H9 (cell line): ENCODE measurements around the gene SORCS2. TPM values are rescaled to one million over a fixed set of nuclear protein-coding genes. Genes with fewer than 3 reads are reported as not detected.

ENCODE experiments used
- DNase-seq: peaks from one replicate; pipeline ENCODE4 v3.0.0-alpha.2; 2017
- H2AFZ ChIP-seq: one replicate; pipeline ENCODE4 v1.6.1; 2013; ENCODE audit warnings: mild to moderate bottlenecking, low read length, control low read depth, moderate library complexity
- H2AK5ac ChIP-seq: 2 replicates; pipeline ENCODE4 v1.6.1; 2013; ENCODE audit warnings: low read length, control low read depth, mixed read lengths; ENCODE audit not compliant: insufficient read length
- H2BK120ac ChIP-seq: one replicate; pipeline ENCODE4 v1.6.1; 2013; ENCODE audit warnings: low read depth, mild to moderate bottlenecking, low read length, control low read depth, inconsistent platforms; ENCODE audit not compliant: poor library complexity, severe bottlenecking
- H2BK12ac ChIP-seq: 2 replicates; pipeline ENCODE4 v1.6.1; 2013; ENCODE audit warnings: low read length, control low read depth, mixed read lengths, low read depth; ENCODE audit not compliant: insufficient read length
- H2BK15ac ChIP-seq: 2 replicates; pipeline ENCODE4 v1.6.1; 2013; ENCODE audit warnings: low read depth, low read length, control low read depth
- H2BK20ac ChIP-seq: one replicate; pipeline ENCODE4 v1.6.1; 2013; ENCODE audit warnings: low read depth, mild to moderate bottlenecking, low read length, control low read depth, inconsistent platforms; ENCODE audit not compliant: poor library complexity, severe bottlenecking
- H2BK5ac ChIP-seq: 2 replicates; pipeline ENCODE4 v1.6.1; 2013; ENCODE audit warnings: low read length, control low read depth, mixed read lengths; ENCODE audit not compliant: insufficient read length
- H3K14ac ChIP-seq: 2 replicates; pipeline ENCODE4 v1.6.1; 2013; ENCODE audit warnings: low read length, control low read depth; ENCODE audit not compliant: insufficient read depth
- H3K18ac ChIP-seq: 2 replicates; pipeline ENCODE4 v1.6.1; 2013; ENCODE audit warnings: low read depth, mild to moderate bottlenecking, mixed read lengths, low read length, control low read depth; ENCODE audit not compliant: insufficient read length
- H3K23ac ChIP-seq: 2 replicates; pipeline ENCODE4 v1.6.1; 2013; ENCODE audit warnings: low read length, control low read depth, mixed read lengths, low read depth; ENCODE audit not compliant: insufficient read length
- H3K23me2 ChIP-seq: 2 replicates; pipeline ENCODE4 v1.6.1; 2013; ENCODE audit warnings: low read depth, mild to moderate bottlenecking, mixed read lengths, low read length, control low read depth; ENCODE audit not compliant: insufficient read length, poor library complexity, severe bottlenecking
- H3K27ac ChIP-seq: 2 replicates; pipeline ENCODE4 v1.5.1; 2013; ENCODE audit warnings: low read length, control low read depth, mixed read lengths, low read depth; ENCODE audit not compliant: insufficient read length
- H3K27me3 ChIP-seq: 2 replicates; pipeline ENCODE4 v1.6.1; 2013; ENCODE audit warnings: low read length, control low read depth, inconsistent platforms; ENCODE audit not compliant: insufficient read depth
- H3K4ac ChIP-seq: 2 replicates; pipeline ENCODE4 v1.6.1; 2013; ENCODE audit warnings: low read depth, mild to moderate bottlenecking, control low read depth, inconsistent platforms, low read length, moderate library complexity
- H3K4me1 ChIP-seq: 2 replicates; pipeline ENCODE4 v1.6.1; 2013; ENCODE audit warnings: low read length, control low read depth, inconsistent platforms; ENCODE audit not compliant: insufficient read depth
- H3K4me2 ChIP-seq: 2 replicates; pipeline ENCODE4 v1.6.1; 2013; ENCODE audit warnings: low read length, control low read depth, mixed read lengths; ENCODE audit not compliant: insufficient read length, insufficient read depth
- H3K56ac ChIP-seq: 2 replicates; pipeline ENCODE4 v1.6.1; 2013; ENCODE audit warnings: low read depth, mild to moderate bottlenecking, mixed read lengths, low read length, control low read depth; ENCODE audit not compliant: insufficient read length
- H3K79me1 ChIP-seq: 2 replicates; pipeline ENCODE4 v1.6.1; 2013; ENCODE audit warnings: low read depth, mild to moderate bottlenecking, moderate library complexity, low read length, control low read depth, inconsistent platforms; ENCODE audit not compliant: insufficient read depth, poor library complexity, severe bottlenecking
- H3K79me2 ChIP-seq: 2 replicates; pipeline ENCODE4 v1.6.1; 2013; ENCODE audit warnings: low read length, control low read depth, inconsistent platforms; ENCODE audit not compliant: insufficient read depth
- H3K9ac ChIP-seq: 2 replicates; pipeline ENCODE4 v1.6.1; 2013; ENCODE audit warnings: low read length, control low read depth, mixed read lengths; ENCODE audit not compliant: insufficient read length; ENCODE audit errors: extremely low read depth
- H3K9me3 ChIP-seq: one replicate; pipeline ENCODE4 v1.6.1; 2013; ENCODE audit warnings: low read depth, low read length, inconsistent platforms; ENCODE audit not compliant: control insufficient read depth
- H3T11ph ChIP-seq: one replicate; pipeline ENCODE4 v1.6.1; 2013; ENCODE audit warnings: mild to moderate bottlenecking, low read length, control low read depth, inconsistent platforms
- H4K20me1 ChIP-seq: one replicate; pipeline ENCODE4 v1.6.1; 2013; ENCODE audit not compliant: control insufficient read depth, insufficient read length, insufficient read depth
- H4K5ac ChIP-seq: 2 replicates; pipeline ENCODE4 v1.6.1; 2013; ENCODE audit warnings: low read depth, mild to moderate bottlenecking, mixed read lengths, low read length, control low read depth; ENCODE audit not compliant: insufficient read length
- H4K8ac ChIP-seq: replicated peaks from 2 replicates; pipeline ENCODE4 v1.6.1; 2013; ENCODE audit warnings: low read length, control low read depth, mixed read lengths, low read depth; ENCODE audit not compliant: insufficient read length
- H4K91ac ChIP-seq: 2 replicates; pipeline ENCODE4 v1.6.1; 2013; ENCODE audit warnings: low read depth, mild to moderate bottlenecking, moderate library complexity, mixed read lengths, low read length, control low read depth; ENCODE audit not compliant: insufficient read length
- H3K27ac Mint-ChIP-seq, 3 experiments: 2 replicates in 2 of 3; 3 replicates in 1 of 3; pipeline ENCODE4 v1.8.0; 2020 to 2021; ENCODE audit warnings: mixed read lengths in 3 of 3, mild to moderate bottlenecking in 1 of 3, moderate library complexity in 1 of 3
- H3K27me3 Mint-ChIP-seq: 2 replicates; pipeline ENCODE4 v1.8.0; 2021; ENCODE audit warnings: low read depth, mild to moderate bottlenecking, moderate library complexity, mixed read lengths
- H3K36me3 Mint-ChIP-seq, 3 experiments: 2 replicates in 2 of 3; 3 replicates in 1 of 3; pipeline ENCODE4 v1.8.0; 2020 to 2021; ENCODE audit warnings: low read depth in 3 of 3, mixed read lengths in 3 of 3; ENCODE audit not compliant: insufficient read depth in 1 of 3
- H3K4me1 Mint-ChIP-seq, 2 experiments: 2 replicates each; pipeline ENCODE4 v1.8.0; 2020; ENCODE audit warnings: mixed read lengths in 2 of 2
- H3K4me3 Mint-ChIP-seq, 2 experiments: 2 replicates in 1 of 2; 3 replicates in 1 of 2; pipeline ENCODE4 v1.8.0; 2020 to 2021; ENCODE audit warnings: mild to moderate bottlenecking in 2 of 2, mixed read lengths in 2 of 2, moderate library complexity in 1 of 2
- H3K9me3 Mint-ChIP-seq, 2 experiments: 2 replicates in 1 of 2; 3 replicates in 1 of 2; pipeline ENCODE4 v1.8.0; 2020; ENCODE audit warnings: mild to moderate bottlenecking in 2 of 2, mixed read lengths in 2 of 2, moderate library complexity in 1 of 2
- CTCF ChIP-seq: fragments of 200-600 bp; sonication (generic); conservative IDR thresholded peaks from 3 replicates; pipeline ENCODE4 v1.8.0; 2021; ENCODE audit warnings: antibody characterized with exemption, mild to moderate bottlenecking
- WGBS: extraction: QIAGEN DNeasy Blood & Tissue Kit; methylation state at CpG from one replicate; pipeline ENCODE4 v1.1.7; 2013; ENCODE audit warnings: missing lambda C conversion rate, low lambda C conversion rate, mixed read lengths; ENCODE audit not compliant: insufficient read length; ENCODE audit errors: extremely low coverage; 5-methylcytosine and 5-hydroxymethylcytosine counted together
- total RNA-seq: library from RNA; stranded (reverse); gene quantifications from 2 replicates; pipeline ENCODE4 v1.2.1, GENCODE V29; 2021

Gene SORCS2
- total RNA-seq, 1 experiment from 2014 or later: 0.57 TPM

- H3K14ac ChIP-seq: no peak overlapping the region
- Mint-ChIP-seq H3K36me3 (no peaks in the 10 kb centered on the region), H3K9me3 (no peaks in the 10 kb centered on the region), H3K27ac (peak overlapping the region in 1 of 3 experiments; percentile 70; a peak in 1 of 7 replicates), H3K4me1 (0 out of 4 replicates have a peak, but pooled peaks cover 0 to 4% of the 10 kb centered on the region in 2 experiments), H3K27me3 (peaks cover 13% of the 10 kb centered on the region), H3K4me3 (no peak overlapping the region)
- H2AFZ ChIP-seq: no peak overlapping the region
- no peaks in the 10 kb centered on the region for H3K23me2 ChIP-seq
- no peak for TF ChIP-seq CTCF
- H3K79me1 ChIP-seq: no peaks in the 10 kb centered on the region
- H4K8ac ChIP-seq: no peak overlapping the region
- no peak overlapping the region for H3K18ac ChIP-seq
- no peak overlapping the region for H2BK20ac ChIP-seq
- H3K9me3 ChIP-seq: no peaks in the 10 kb centered on the region
- H3K4me2 ChIP-seq: no peak overlapping the region
- no peak overlapping the region for H3K27ac ChIP-seq
- H2AK5ac ChIP-seq: no peak overlapping the region
- no peaks in the 10 kb centered on the region for H3K27me3 ChIP-seq
- H2BK12ac ChIP-seq: no peak overlapping the region
- H2BK5ac ChIP-seq: no peak overlapping the region
- no peak overlapping the region for H4K91ac ChIP-seq
- H3K79me2 ChIP-seq: no peaks in the 10 kb centered on the region
- H3K56ac ChIP-seq: no peak overlapping the region
- H2BK120ac ChIP-seq: no peak overlapping the region
- no peak overlapping the region for H3T11ph ChIP-seq
- H3K4ac ChIP-seq: no peak overlapping the region
- H4K20me1 ChIP-seq: no peaks in the 10 kb centered on the region
- no peak overlapping the region for H2BK15ac ChIP-seq
- no peak overlapping the region for H3K9ac ChIP-seq
- H3K23ac ChIP-seq: no peak overlapping the region
- no peak overlapping the region for H4K5ac ChIP-seq
- DNase-seq: no peak
- no peaks in the 10 kb centered on the region for H3K4me1 ChIP-seq
- no CpG with 5 or more reads among the region's 20 CpGs for WGBS
Measured at GRCh38 chr4:7734651-7735260, 542.4 kb downstream of the SORCS2 start.
